ENCODE results near the gene KDM2A. TPM values are rescaled to one million over a fixed set of nuclear protein-coding genes. Genes with fewer than 3 reads are reported as not detected.

KDM2A gene
- total RNA-seq, 1 experiment from 2014 or later, result 120 TPM

GRCh38 chr11:67264260-67264659, 145.2 kb downstream of the KDM2A start:
- no peaks in the 10 kb centered on the region for H3K9me2 ChIP-seq (ENCODE audit: insufficient read depth)
- no TSS peak for BruUV-seq (replicated peaks)
- peaks cover 18% of the 10 kb centered on the region for H4K20me1 ChIP-seq (ENCODE audit: insufficient read depth)
- H3F3A ChIP-seq (ENCODE audit: insufficient read depth, low read depth), result peaks cover 47% of the 10 kb centered on the region
- DNase-seq, result no peak
- intact Hi-C loops (cut with micrococcal nuclease; ENCODE audit: unreplicated experiment), result loop anchor here (5.0 kb wide), 3 partner anchors 118 to 207 kb away; partner anchors contain the start of gene RHOD
- TF ChIP-seq CTCF (conservative IDR thresholded peaks at IDR 0.05) (no peak), EZH2 (IDR thresholded peaks at IDR 0.05; ENCODE audit: low read depth) (no peak)
- ChIA-PET CTCF (interaction anchor here (0.6 to 1.5 kb wide), 2 partner anchors 11 to 42 kb away, joined by 3 to 4 read pairs; no protein-coding TSS in a partner anchor), POLR2A (ENCODE audit: unreplicated experiment) (no interaction called here)
- 0 out of 2 replicates have a peak, but pooled peaks cover 7% of the 10 kb centered on the region for H3K36me3 ChIP-seq (ENCODE audit: low read depth)
- H3K4me1 ChIP-seq (replicated peaks; ENCODE audit: insufficient read depth), result peaks cover 38% of the 10 kb centered on the region
- H3K27ac ChIP-seq, result no peak overlapping the region
- no peaks in the 10 kb centered on the region for H3K27me3 ChIP-seq (ENCODE audit: insufficient read depth, low read depth)
- no peaks in the 10 kb centered on the region for H3K9me3 ChIP-seq (ENCODE audit: insufficient read depth, low read depth)
- H3K79me2 ChIP-seq (ENCODE audit: low read depth), result peaks cover 29% of the 10 kb centered on the region
- H2AFZ ChIP-seq, result no peak overlapping the region
- no peak overlapping the region for H3K4me3 ChIP-seq
- no peak overlapping the region for H3K4me2 ChIP-seq

- peaks cover 38% of the 10 kb centered on the region for H3K4me1 ChIP-seq (replicated peaks; ENCODE audit: insufficient read depth)
- DNase-seq, result no peak
- no peaks in the 10 kb centered on the region for H3K27me3 ChIP-seq (ENCODE audit: insufficient read depth, low read depth)
- no peak overlapping the region for H3K4me3 ChIP-seq
- H3K4me2 ChIP-seq, result no peak overlapping the region
- H4K20me1 ChIP-seq (ENCODE audit: insufficient read depth), result peaks cover 26% of the 10 kb centered on the region
- ChIA-PET CTCF (interaction anchor here (0.6 kb wide), 1 partner anchor 20 kb away, joined by 11 read pairs; no protein-coding TSS in a partner anchor), POLR2A (ENCODE audit: unreplicated experiment) (no interaction called here)
- H3K27ac ChIP-seq, result no peak overlapping the region
- no TSS peak for BruUV-seq (replicated peaks)
- 0 out of 2 replicates have a peak, but pooled peaks cover 7% of the 10 kb centered on the region for H3K36me3 ChIP-seq (ENCODE audit: low read depth)
- no peak for TF ChIP-seq EZH2 (IDR thresholded peaks at IDR 0.05; ENCODE audit: low read depth)
- TF ChIP-seq CTCF (conservative IDR thresholded peaks at IDR 0.05), result no peak
- intact Hi-C loops (cut with micrococcal nuclease; ENCODE audit: unreplicated experiment), result loop anchor here (5.0 kb wide), 3 partner anchors 117 to 208 kb away; partner anchors contain the start of gene RHOD
- peaks cover 37% of the 10 kb centered on the region for H3K79me2 ChIP-seq (ENCODE audit: low read depth)
- H2AFZ ChIP-seq, result no peak overlapping the region
- no peaks in the 10 kb centered on the region for H3K9me2 ChIP-seq (ENCODE audit: insufficient read depth)
- H3K9me3 ChIP-seq (ENCODE audit: insufficient read depth, low read depth), result no peaks in the 10 kb centered on the region
- H3F3A ChIP-seq (ENCODE audit: insufficient read depth, low read depth), result peaks cover 41% of the 10 kb centered on the region
Measured at GRCh38 chr11:67264877-67265632, 146.0 kb downstream of the KDM2A start.

- peaks cover 45% of the 10 kb centered on the region for H3K79me2 ChIP-seq (ENCODE audit: low read depth)
- H3K4me2 ChIP-seq, result peak overlapping the region; percentile 64
- H3F3A ChIP-seq (ENCODE audit: insufficient read depth, low read depth), result peaks cover 35% of the 10 kb centered on the region; the same call in 1 of the 2 replicates
- POLR2A ChIA-PET (ENCODE audit: unreplicated experiment), result interaction anchor here (0.6 kb wide), 1 partner anchor 52 kb away, joined by 3 read pairs; no protein-coding TSS in a partner anchor
- H3K36me3 ChIP-seq (ENCODE audit: low read depth), result 0 out of 2 replicates have a peak, but pooled peaks cover 7% of the 10 kb centered on the region
- TF ChIP-seq CTCF (conservative IDR thresholded peaks at IDR 0.05) (peak; percentile 77), EZH2 (IDR thresholded peaks at IDR 0.05; ENCODE audit: low read depth) (no peak)
- peaks cover 38% of the 10 kb centered on the region for H3K4me1 ChIP-seq (replicated peaks; ENCODE audit: insufficient read depth)
- no peak overlapping the region for H2AFZ ChIP-seq
- peak overlapping the region; percentile 32; the same call in 1 of the 2 replicates for H3K4me3 ChIP-seq
- H3K9me3 ChIP-seq (ENCODE audit: insufficient read depth, low read depth), result no peaks in the 10 kb centered on the region
- H3K27me3 ChIP-seq (ENCODE audit: insufficient read depth, low read depth), result no peaks in the 10 kb centered on the region
- H3K9me2 ChIP-seq (ENCODE audit: insufficient read depth), result no peaks in the 10 kb centered on the region
- CTCF ChIA-PET, result interaction anchor here (0.7 to 1.3 kb wide), 2 partner anchors 13 to 52 kb away, joined by 3 to 5 read pairs; no protein-coding TSS in a partner anchor
- no peak overlapping the region for H3K27ac ChIP-seq
- BruUV-seq (replicated peaks), result no TSS peak
- H4K20me1 ChIP-seq (ENCODE audit: insufficient read depth), result peaks cover 34% of the 10 kb centered on the region
- intact Hi-C loops (cut with micrococcal nuclease; ENCODE audit: unreplicated experiment), result loop anchor here (1.0 kb wide), 1 partner anchor 51 kb away; no protein-coding TSS in a partner anchor
- DNase-seq, result peak in 1 of 2 experiments; percentile 88
Measured at GRCh38 chr11:67265633-67266448, 146.8 kb downstream of the KDM2A start.
